HG03039 (cell line): ENCODE results near the gene RGPD3.

Source experiments
- ATAC-seq: cut with Tn5 transposase; IDR thresholded peaks from one replicate; pipeline ENCODE4 v1.9.1; 2021; ENCODE audit warnings: mild to moderate bottlenecking, moderate library complexity; ENCODE audit not compliant: unreplicated experiment

The RGPD3 gene

GRCh38 chr2:106343274-106343673, 124.9 kb downstream of the RGPD3 start:
- no peak for ATAC-seq

DNA sequence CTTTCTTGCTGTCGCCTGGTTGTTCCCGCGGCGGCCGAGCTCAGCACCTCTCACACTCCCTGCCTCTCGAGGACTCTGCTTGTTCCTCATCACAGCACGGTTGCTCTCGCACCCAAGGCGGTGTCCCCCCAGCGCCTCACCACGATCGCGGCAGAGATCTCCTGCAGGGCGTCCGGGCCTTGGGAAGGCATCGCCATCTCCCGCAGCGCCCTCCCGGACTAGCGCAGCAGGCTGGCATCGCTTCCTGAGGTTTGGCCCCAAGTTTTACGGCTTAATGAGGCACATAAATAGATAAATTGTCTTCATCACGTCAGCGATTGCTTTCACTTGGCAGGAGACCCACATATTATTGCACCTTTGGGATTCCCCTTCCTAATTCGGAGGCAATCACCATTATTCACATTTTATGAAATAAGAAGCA, 125.4 kb downstream of the RGPD3 start:
- ATAC-seq: no peak

DNA sequence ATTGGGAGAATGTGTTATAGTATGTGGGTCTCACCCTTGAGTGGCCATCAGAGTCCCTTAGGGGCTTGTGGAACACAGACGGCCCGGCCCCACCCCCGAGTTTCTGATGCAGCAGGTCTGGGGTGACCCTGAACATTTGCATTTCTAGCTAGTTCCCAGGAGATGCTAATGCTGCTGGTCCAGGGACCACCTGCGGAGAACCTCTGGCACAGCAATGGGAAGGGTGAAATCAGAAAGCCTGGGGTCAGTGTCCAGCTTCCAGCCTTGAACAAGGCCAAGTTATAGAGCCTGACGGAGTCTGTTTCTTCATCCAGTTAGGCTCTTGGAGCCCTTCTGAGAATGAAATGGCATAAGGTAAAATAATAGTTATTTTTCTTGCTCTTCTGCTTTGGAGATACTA, 126.5 kb downstream of the RGPD3 start:
- no peak for ATAC-seq
